Measurements from ENCODE around the gene GNAZ. TPM values are rescaled to one million over a fixed set of nuclear protein-coding genes. Genes with fewer than 3 reads are reported as not detected.

The GNAZ gene
- total RNA-seq, 1 experiment from 2014 or later, result 0.48 TPM

DNA sequence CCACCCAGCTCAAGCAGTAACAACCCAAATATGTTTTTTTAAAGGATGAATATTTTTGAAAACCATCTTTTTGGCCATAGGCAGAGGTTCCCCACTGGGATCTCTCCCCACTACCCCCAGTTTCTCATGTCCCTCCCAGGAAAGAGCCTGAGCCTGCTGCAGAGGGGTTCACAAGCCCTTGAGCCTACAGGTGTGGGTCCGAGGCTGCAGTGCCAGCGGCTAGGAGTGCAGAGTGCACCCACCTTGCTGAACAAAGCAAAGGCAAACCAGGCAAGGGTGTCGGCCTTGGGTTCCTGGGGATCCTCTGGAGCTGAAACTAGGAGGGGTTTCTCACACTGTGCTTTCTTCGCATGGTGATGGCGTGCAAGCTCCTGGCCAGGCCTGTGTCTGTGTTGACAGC is 35.0 kb downstream of the GNAZ start:
- no peak for DNase-seq
- Mint-ChIP-seq H3K27ac (ENCODE audit: unreplicated experiment) (no peak overlapping the region), H3K4me3 (ENCODE audit: unreplicated experiment) (no peak overlapping the region), H3K4me1 (ENCODE audit: low read depth, unreplicated experiment) (no peaks in the 10 kb centered on the region), H3K36me3 (ENCODE audit: insufficient read depth, unreplicated experiment) (no peaks in the 10 kb centered on the region), H3K27me3 (ENCODE audit: insufficient read depth, unreplicated experiment) (no peaks in the 10 kb centered on the region), H3K9me3 (ENCODE audit: unreplicated experiment) (no peaks in the 10 kb centered on the region)
- no TSS peak for BruUV-seq (replicated peaks)
- H3K4me3 ChIP-seq (ENCODE audit: low read depth, low read length), result no peak overlapping the region
- H3K9me3 ChIP-seq, result no peaks in the 10 kb centered on the region
- no peaks in the 10 kb centered on the region for H3K36me3 ChIP-seq (ENCODE audit: control insufficient read depth, insufficient read depth, low read length)
- TF ChIP-seq, protein P1, sequence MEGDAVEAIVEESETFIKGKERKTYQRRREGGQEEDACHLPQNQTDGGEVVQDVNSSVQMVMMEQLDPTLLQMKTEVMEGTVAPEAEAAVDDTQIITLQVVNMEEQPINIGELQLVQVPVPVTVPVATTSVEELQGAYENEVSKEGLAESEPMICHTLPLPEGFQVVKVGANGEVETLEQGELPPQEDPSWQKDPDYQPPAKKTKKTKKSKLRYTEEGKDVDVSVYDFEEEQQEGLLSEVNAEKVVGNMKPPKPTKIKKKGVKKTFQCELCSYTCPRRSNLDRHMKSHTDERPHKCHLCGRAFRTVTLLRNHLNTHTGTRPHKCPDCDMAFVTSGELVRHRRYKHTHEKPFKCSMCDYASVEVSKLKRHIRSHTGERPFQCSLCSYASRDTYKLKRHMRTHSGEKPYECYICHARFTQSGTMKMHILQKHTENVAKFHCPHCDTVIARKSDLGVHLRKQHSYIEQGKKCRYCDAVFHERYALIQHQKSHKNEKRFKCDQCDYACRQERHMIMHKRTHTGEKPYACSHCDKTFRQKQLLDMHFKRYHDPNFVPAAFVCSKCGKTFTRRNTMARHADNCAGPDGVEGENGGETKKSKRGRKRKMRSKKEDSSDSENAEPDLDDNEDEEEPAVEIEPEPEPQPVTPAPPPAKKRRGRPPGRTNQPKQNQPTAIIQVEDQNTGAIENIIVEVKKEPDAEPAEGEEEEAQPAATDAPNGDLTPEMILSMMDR (IDR thresholded peaks at IDR 0.05; ENCODE audit: insufficient read depth in 1 of 2, low read depth in 1 of 2, low read length in 1 of 2, severe bottlenecking in 1 of 2, unreplicated experiment in 1 of 2), result no peak
- ChIA-PET POLR2A (no interaction called here), CTCF (no interaction called here)
- H3K4me1 ChIP-seq, result no peaks in the 10 kb centered on the region
- no peaks in the 10 kb centered on the region for H3K27me3 ChIP-seq (replicated peaks; ENCODE audit: control insufficient read depth, insufficient read depth, low read length)
- intact Hi-C loops (cut with micrococcal nuclease; ENCODE audit: unreplicated experiment), result loop anchor here (10.0 kb wide), 1 partner anchor 261 kb away; no protein-coding TSS in a partner anchor

DNA sequence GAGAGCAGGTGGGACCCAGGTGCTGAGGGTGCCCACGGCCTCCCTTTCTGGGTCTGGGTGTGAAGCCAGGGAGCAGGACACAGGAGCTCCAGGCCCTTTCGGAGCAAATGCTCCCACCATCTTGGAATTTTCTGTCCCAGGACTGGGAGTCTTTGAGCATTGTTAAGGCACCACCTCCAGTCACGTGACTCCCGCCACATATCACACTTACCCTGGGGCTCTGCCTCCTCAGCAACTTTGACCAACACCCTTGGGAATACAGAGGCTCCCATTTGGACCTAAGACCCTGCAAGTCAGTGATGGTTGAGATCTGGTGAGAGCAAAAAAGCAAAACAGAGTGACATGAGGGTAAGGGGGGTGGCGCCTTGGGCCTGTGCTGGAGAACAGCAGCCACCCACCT is 35.6 kb downstream of the GNAZ start:
- intact Hi-C loops (cut with micrococcal nuclease; ENCODE audit: unreplicated experiment), result loop anchor here (10.0 kb wide), 1 partner anchor 261 kb away; no protein-coding TSS in a partner anchor
- H3K27ac Mint-ChIP-seq (ENCODE audit: unreplicated experiment), result no peak overlapping the region
- Histone ChIP-seq H3K4me1 (no peaks in the 10 kb centered on the region), H3K36me3 (ENCODE audit: control insufficient read depth, insufficient read depth, low read length) (no peaks in the 10 kb centered on the region), H3K4me3 (ENCODE audit: low read depth, low read length) (no peak overlapping the region), H3K27me3 (replicated peaks; ENCODE audit: control insufficient read depth, insufficient read depth, low read length) (no peaks in the 10 kb centered on the region), H3K9me3 (no peaks in the 10 kb centered on the region)
- no peaks in the 10 kb centered on the region for H3K36me3 Mint-ChIP-seq (ENCODE audit: insufficient read depth, unreplicated experiment)
- no peak for DNase-seq
- no peak overlapping the region for H3K4me3 Mint-ChIP-seq (ENCODE audit: unreplicated experiment)
- TF ChIP-seq, protein P1 (IDR thresholded peaks at IDR 0.05; ENCODE audit: insufficient read depth in 1 of 2, low read depth in 1 of 2, low read length in 1 of 2, severe bottlenecking in 1 of 2, unreplicated experiment in 1 of 2), result no peak
- no peaks in the 10 kb centered on the region for H3K27me3 Mint-ChIP-seq (ENCODE audit: insufficient read depth, unreplicated experiment)
- ChIA-PET POLR2A (no interaction called here), CTCF (no interaction called here)
- H3K4me1 Mint-ChIP-seq (ENCODE audit: low read depth, unreplicated experiment), result no peaks in the 10 kb centered on the region
- no TSS peak for BruUV-seq (replicated peaks)
- no peaks in the 10 kb centered on the region for H3K9me3 Mint-ChIP-seq (ENCODE audit: unreplicated experiment)

DNA sequence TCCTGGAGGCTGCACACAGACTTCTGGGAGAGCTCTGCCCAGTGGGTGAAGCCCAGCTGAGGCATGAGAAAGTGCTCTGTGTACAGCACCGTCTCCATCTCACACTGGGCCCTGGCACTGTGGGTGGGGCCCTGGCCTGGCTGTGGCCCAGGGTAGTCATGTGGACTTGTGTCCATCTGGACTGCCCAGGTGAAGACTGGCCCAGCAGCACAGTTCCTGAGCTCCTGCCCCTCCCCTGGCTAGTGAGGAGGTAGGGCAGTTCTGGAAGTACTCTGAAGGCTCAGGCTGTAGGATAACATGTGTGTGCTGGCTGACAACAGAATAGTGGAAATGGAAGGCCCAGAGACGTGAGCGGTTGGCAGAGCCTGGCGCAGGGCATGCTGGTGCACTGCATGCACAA is 36.0 kb downstream of the GNAZ start:
- no peak for DNase-seq
- H3K36me3 Mint-ChIP-seq (ENCODE audit: insufficient read depth, unreplicated experiment), result no peaks in the 10 kb centered on the region
- no peaks in the 10 kb centered on the region for H3K4me1 Mint-ChIP-seq (ENCODE audit: low read depth, unreplicated experiment)
- Histone ChIP-seq H3K9me3 (no peaks in the 10 kb centered on the region), H3K27me3 (replicated peaks; ENCODE audit: control insufficient read depth, insufficient read depth, low read length) (no peaks in the 10 kb centered on the region), H3K4me3 (ENCODE audit: low read depth, low read length) (no peak overlapping the region), H3K4me1 (no peaks in the 10 kb centered on the region), H3K36me3 (ENCODE audit: control insufficient read depth, insufficient read depth, low read length) (no peaks in the 10 kb centered on the region)
- intact Hi-C loops (cut with micrococcal nuclease; ENCODE audit: unreplicated experiment), result loop anchor here (10.0 kb wide), 1 partner anchor 262 kb away; no protein-coding TSS in a partner anchor
- H3K4me3 Mint-ChIP-seq (ENCODE audit: unreplicated experiment), result no peak overlapping the region
- no TSS peak for BruUV-seq (replicated peaks)
- ChIA-PET CTCF (no interaction called here), POLR2A (no interaction called here)
- H3K27me3 Mint-ChIP-seq (ENCODE audit: insufficient read depth, unreplicated experiment), result no peaks in the 10 kb centered on the region
- H3K27ac Mint-ChIP-seq (ENCODE audit: unreplicated experiment), result no peak overlapping the region
- no peaks in the 10 kb centered on the region for H3K9me3 Mint-ChIP-seq (ENCODE audit: unreplicated experiment)
- TF ChIP-seq, protein P1 (IDR thresholded peaks at IDR 0.05; ENCODE audit: insufficient read depth in 1 of 2, low read depth in 1 of 2, low read length in 1 of 2, severe bottlenecking in 1 of 2, unreplicated experiment in 1 of 2), result no peak
